GM18499 (cell line): ENCODE results near the gene ECEL1.
"Not testable (repeated sequence)": the region's sequence is repeated elsewhere in the genome, so short reads cannot be mapped to it uniquely, and the experiment has no call there.

Source experiments
- ATAC-seq: cut with Tn5 transposase; IDR thresholded peaks from one replicate; pipeline ENCODE4 v1.9.1; 2021; ENCODE audit warnings: moderate number of reproducible peaks; ENCODE audit not compliant: insufficient read depth, unreplicated experiment

ECEL1 gene

DNA sequence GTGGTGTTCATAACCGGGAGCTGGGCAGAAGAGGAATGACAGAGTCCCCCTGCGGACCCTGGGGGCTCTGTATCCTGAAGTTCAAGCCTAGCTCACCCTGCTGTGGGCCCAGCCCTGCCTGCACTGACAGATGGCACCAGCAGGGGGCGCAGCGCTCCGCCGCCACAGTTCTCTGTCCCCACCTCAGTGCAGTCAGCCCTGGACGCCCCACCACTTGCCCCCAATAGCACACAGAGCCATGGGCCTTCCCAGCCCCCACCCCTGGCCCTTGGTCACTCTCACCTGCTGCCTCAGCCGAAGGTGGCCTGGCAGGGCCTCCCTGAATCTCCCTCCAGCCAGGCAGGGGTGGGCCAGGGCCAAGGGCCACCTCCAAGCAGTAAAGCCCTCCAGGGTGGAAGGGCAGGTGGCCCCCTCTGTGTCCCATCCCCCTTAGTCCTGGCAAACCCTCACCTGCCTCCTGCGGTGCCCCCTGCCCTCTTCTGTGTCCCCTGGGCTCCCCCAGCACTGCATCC lies 41.3 kb downstream of the ECEL1 start:
- not testable (repeated sequence) for ATAC-seq

DNA sequence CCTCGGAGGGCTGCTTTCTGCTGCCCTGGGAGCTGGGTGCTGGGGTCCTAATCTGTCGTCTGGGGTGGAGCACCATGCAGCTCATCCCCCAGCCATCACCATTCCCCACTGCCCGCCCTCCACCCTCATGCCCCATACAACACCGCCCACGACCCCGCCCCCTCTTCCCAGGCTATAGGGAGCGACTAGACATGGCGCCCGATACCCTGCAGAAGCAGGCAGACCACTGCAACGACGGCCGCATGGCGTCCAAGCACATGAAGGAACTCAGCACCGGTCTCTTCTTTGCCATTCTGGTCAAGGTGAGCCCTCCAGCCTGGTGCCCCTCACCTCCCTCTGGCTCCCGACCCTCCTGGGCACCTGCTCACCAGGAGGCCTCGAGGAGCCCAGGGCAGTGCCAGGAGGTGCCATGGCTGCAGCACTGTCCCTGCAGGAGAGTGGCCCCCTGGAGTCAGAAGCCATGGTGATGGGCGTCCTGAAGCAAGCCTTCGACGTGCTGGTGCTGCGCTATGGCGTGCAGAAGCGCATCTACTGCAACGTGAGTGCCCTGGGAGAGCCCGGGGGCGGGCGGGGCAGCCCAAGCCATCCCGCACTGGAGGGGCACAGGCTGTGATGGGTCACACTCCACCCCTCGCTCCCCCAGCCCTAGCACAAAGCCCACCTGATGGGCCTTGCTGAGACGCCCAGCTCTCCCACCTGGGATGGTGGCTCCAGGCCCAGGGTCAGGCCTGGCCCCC lies 42.3 kb downstream of the ECEL1 start:
- ATAC-seq: not testable (repeated sequence)

DNA sequence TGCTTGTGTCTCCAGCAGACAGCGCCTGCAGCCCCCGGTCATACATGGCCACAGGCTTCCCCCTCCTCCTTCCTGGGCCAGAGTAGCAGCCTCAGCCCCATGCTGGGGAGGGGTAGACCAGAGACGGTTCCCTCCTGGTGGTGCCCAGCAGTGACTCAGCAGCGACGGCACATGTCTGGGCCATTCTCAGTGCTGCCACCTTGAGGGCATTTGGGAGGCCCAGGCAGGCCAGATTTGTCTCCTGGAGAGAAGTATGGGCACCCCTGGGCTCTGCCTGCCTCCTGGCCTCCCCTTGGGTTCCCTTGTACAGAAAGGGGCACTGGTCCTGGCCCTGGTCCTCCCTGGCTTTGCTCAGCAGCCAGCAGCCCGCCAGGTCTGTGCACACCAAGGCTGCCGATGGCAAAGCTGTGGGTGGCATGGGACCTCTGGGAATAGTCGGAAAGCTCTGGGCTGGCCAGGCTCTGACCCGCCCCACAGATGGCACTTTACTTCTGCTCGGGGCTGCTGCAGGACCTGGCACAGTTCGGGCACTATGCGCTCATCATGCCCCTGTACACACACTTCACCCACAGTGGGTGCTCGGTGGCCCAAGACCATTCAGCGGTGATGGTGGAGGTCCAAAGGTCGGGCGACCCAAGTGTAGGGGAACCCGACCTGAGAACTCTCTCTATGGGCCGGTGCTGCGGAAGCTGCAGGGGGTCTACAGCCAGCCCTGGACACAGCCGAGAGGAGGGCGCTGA lies 43.1 kb downstream of the ECEL1 start:
- ATAC-seq: no peak

DNA sequence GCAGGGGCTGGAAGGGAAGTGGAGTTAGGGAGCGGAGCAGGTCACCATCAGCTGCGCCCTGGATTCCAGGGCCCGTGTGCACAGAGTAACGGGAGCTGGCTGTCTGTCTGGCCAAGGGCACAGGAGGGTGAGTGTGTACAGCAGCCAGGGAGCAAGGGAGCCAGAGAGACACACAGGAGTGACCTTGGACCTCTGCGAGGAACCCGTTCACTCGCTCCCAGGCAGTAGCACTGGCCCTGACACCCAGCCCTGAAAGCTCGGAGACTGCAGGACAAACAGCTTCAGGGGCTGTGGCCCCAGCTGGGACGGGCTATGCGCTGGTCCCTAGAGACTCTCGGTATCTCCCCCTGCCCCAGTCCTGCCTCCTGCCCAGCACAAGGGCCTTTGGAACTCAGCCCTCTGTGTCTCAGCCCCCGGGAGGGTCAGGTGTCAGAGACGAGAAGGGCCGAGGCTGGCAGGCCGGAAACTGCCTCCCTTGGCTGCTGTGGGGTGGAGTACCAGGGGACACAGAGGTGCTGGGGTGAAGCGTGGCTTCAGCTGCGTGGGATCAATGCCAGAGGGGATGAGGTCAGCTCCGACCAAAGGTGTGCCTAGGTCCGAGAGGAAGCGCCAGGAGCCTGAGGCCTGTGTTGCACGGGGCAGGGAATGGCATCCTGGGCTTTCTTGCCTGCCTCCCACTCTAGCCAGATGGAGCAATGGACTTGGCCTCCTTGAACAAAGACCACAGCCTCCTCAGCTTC lies 43.8 kb downstream of the ECEL1 start:
- not testable (repeated sequence) for ATAC-seq

DNA sequence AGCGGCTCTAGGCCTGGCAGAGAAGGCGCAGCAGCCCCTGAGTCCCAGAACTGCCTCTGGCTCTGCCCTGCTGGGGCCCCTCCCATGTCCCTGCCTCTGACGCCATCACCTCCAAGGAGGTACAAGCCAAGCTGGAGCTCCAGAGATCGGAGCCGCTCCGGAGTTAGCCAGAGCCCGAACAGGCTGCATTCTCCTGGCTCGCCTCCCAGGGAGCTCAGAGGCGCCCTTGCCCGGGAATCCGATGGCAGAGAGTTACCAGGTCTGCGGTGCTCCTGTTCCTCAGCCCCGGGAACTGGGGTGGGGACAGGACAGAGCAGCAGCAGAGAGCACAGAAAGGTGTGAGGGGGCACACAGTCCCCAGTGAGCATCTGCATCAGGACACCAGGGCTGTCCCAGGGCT lies 44.6 kb downstream of the ECEL1 start:
- not testable (repeated sequence) for ATAC-seq

DNA sequence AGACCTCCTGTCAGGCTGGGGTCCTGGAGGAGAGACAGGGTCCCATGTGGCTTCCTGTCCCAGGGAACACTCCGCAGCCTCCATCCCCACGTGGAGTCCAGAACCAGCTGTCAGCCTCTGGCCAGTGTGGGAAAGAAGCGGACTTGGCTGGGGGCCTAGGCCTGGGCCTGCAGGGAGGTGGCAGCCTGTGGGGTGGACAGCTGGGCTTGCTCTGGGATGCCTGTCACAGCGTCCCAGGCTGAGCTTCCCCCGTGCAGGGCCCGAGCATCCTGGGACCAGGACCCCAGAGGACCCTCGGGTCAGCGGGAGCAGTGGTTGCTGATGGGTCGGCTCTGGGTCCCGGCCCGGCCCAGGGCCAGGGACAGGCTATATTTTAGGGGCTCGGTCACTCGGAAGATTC lies 45.2 kb downstream of the ECEL1 start:
- not testable (repeated sequence) for ATAC-seq

DNA sequence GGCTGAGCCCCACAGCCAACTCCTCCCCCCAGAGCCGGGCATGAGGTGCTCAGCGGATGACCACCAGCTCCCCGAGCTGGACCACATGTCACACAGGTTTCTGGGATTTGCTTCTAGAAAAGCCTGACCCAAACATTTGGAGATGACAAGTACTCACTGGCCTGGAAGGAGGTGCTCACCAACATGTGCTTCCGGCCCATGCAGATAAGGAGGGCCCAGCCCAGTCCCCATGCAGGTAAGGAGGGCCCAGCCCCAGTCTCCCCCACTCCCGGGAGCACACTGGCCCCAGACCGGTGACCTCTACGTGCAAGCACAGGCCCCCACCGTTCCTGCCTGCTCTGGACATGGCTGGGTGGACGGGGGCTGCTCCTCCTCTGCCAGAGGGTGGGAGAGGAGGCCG lies 45.7 kb downstream of the ECEL1 start:
- not testable (repeated sequence) for ATAC-seq

DNA sequence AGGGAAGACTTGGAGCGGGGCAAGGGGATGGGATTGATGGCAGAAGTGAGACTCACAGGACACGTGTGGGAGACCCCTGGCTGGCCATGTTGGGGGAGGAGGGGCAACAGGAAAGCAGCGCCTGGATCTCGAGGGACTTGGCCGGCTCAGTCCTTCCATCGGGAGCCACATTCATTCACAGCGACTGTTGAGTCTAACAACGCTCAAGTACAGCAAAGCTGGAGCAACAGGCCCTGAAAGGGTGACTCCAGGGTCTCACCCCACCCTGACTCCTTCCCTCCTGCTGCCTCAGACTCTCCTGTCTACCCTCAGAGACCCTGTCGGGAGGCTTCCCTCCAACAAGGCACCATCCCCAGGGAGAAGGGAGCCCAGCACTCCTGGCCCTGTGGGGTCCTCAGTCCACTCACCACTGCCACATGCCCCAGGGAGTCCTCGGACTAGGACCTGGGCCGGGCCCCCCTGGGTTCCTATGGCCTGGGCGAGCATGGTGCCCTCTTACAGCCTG lies 46.4 kb downstream of the ECEL1 start:
- no peak for ATAC-seq

DNA sequence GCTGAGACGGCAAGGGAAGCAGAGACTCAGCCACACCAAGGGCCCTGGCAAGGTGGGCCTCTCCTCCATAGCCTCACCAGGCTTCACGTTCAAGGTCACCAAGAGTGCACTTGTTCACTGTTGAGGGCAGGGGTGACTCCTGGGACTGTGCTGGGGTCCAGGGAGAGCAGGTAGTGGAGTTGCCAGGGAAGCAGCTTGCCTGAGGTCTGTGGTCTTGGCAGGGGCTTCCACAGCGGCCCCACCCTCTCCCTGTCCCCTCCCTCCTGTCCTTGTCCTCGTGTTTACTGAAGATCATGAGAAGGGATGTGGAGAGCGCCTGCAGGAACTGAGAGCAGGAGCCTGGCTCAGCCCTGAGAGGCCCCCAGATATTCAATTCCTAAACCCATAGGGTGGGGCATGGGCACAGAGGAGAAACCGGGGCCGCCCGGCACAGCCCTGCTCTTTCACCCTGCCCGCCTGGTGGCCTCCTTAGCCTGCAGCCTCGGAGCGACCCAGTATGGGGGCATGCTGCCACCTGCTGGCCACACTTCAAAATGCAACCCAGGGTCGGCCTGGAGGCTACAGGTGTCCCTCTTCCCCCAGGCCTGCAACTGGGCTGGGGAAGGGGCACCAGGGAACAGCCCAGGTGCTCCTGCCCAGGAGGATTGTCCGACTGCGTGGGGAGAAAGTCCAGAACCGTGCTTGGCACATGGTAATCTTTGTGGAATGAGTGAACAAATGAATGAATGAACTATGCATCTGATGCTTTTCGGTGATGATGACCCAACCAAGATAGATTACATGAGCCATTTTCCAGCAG lies 47.2 kb downstream of the ECEL1 start:
- peak; percentile 59 for ATAC-seq

DNA sequence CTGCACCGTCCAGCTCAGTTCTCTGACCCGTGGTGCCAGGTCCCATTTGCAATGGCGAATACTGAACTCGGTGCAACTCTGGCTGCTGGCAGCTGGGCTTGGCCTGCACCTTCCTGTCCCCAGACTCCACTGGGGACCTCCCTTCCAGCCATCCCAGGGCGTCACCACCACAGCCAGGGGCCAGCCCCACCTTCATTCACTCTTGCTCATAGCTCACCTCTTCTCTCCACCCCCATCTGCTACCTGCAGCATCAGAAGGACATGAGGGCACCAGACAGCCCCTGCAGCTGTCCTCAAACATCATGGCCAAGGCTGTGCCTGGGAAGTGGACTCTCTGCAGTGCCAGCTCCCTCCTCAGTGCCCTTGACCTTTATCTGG lies 47.9 kb downstream of the ECEL1 start:
- ATAC-seq: no peak

DNA sequence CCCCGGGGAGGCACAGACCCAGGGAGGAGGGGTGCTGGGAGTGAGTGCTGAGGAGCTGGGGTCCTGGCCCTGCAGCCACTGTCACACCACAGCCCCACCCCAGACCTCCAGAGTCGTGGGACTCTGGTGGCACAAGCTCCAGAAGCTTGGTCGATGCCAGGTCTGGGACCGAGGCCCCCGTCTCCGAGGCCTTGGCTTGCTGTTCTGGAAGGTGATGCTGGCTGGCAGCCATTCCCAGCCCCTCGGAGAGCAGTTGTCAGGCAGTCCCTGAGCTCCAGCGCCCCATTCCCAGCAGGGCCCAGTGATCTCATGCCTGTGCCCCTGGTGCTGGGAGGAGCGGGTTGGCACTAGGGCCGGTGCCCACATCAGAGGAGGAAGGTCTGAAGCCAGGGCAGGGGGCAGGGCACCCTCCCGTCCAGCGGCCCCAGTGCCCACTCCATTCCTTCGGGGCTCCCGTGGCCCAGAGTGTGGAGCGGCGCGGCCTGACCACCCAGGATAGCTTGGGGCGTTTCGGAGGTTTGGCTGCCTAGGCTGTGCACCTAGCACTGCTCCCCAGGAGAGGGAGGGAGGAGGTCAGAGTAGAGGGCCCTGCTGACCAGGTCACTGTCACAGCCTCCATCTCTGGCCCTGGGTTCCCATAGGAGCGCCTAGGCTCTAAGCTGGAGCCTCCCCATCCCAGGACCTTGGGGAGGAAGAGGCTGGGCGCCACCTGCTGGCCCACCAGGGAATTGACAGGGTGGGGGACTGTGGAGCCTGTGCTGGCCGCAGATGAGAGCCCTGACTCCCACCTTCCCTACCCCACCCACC lies 48.5 kb downstream of the ECEL1 start:
- no peak for ATAC-seq

DNA sequence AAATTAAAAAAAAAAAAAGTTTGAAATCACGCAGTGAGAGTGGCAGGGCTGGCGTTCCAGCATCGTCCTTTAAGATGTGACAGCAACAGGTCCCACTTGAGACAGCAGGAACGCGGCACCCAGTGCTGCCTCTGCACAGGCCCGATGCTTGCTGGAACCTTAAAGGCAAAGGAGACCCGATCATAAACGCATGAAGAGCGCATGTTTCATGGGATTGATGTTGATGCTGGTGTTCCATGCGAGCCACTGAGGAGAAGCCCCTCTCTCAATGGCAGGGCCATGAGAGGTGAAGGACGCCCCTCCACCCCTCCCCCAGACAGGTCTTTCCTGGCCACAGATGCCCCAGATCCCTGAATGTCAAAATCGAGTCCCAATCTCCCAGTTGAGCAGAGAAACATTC lies 49.5 kb downstream of the ECEL1 start:
- ATAC-seq: no peak

DNA sequence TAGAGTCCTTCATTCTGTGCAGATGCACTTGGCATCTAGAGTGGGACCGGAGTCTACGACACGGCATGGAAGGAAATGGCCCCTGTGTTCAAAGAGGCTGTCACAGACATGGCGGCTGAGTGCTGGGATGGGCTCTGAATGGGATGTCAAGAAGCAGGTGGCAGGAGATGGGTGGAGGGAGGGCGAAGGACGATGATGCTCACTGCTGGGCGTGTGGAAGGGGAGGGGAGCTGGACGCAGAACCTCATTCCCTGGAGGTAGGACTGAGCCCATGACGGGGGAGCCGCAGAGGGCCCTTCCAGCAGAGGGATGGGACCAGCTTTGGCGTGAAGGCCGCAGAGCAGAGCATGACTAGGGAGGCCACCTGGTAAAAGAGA lies 50.5 kb downstream of the ECEL1 start:
- no peak for ATAC-seq

DNA sequence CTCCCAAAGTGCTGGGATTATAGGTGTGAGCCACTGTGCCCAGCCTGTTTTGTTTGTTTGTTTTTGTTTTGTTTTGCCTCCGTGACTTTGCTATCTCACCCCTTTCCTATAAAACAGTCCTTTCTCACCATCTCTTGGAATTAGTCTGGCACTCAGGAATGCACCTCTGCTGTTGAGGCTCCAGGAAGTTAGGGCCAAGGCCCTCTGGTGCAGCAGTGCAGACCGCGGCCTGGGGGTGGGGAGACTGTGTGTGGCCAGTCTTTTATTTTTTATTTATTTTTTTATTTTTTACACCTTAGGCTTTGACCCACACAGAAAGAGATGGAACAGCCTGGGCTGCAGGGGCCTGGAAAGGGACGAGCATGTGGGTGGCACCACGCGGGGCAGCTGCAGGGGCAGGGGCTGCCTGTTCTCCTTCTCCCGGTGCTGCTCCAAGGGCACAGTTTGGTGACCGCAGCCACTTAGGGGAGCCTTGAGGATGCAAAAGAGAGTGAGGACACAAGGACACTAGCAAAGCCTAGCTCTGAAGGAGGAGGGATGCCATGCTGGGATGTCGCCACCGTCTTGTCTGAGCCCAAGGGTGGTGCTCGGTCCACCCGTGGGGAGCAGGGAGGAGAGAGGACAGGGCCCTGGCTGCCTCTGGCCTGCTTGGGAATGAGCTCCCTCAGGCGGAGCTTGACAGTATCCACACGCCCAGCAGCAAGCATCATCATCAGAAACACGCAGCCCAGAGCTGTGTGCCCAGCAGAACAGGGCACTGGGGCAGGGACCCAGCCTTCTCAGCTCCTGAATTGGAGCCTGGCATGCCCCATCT lies 51.0 kb downstream of the ECEL1 start:
- no peak for ATAC-seq

DNA sequence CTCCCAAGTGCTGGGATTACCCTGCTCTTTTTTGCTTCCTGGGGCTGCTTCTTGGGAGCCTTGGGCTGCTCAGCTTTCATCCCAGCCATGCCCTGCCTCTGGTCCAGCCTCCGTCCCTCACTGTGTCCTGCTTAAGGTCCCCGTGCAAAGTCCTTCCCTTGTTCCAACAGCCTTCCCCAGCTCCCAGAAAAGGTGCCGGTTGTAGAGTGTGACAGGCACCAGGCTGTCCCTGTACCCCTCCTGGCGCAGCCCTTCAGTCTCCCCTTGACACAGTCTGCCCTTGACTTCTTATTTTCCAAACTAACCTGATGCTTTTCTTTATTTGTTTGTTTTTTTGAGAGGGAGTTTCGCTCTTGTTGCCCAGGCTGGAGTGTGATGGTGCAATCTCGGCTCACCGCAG lies 51.8 kb downstream of the ECEL1 start:
- no peak for ATAC-seq

DNA sequence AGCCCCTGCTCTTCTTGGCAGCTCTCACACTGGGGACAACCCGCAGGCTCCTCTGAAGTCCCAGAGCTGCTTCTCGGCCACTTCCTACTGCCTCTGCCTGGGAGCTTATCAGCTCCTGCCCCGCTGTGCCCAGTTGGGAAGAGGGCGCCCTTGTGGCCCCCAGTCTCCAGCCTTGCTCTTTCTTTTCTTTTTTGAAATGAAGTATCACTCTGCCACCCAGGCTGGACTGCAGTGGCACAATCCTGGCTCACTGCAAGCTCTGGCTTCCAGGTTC lies 52.3 kb downstream of the ECEL1 start:
- no peak for ATAC-seq

DNA sequence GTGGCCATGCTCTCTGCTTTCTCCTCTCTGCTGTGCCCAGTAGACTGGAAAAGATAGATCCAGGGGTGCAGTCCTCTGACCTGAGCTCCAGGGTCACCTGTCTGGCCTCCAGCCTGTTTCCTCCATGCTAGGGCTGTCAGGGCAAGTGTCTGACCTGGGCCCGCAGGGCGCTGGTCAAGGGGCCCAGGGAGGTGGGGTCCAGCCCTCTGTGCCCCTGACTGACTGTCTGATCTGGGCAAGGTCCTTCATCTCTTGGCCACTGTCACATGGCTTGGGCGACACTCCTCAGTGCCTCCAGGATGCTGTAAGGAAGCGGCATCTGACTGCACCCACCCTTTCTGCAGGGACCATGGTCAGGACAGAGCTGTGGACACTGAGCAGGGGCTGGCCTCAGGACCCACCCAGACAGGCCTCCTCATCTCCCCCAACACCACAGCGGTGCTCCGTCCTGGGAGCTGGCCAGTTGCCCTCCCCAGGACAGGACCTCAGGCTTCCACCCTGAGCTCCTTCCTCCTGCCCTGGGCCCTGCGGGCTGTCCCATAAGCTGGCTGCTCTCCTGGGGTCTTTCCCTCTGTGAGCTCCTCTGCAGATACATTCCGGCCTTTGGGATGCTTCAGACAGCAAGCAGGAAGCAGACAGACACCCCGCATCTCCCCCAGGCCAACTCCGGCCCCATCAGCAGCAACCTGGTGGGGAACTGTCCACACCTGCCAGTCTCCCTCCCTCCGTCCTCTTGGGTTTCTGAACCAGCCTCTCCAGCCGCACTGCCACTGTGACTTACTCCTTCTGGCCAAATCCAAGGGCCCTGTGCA lies 52.9 kb downstream of the ECEL1 start:
- no peak for ATAC-seq

DNA sequence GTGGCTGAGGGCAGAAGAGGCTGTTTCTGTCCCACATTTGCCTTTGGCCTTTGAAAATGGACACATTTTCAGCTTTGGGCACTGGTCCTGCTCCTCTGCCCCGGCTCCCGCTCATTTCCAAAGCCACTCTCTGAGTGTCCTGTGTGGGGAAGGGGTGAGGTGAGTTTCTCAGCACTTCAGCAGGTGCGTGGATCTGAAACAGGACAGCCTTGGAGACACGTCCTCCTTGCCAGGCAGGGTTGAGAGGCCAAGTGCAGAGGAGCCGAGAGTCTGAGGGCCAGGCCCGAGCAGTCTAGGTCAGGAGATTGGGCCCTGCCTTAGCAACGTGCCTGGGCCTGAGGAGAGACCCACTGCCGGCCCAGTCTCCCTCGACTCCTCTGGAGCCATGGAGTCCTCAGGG lies 53.5 kb downstream of the ECEL1 start:
- no peak for ATAC-seq
